GM12878 (cell line): Measurements from ENCODE around the gene USP46.

Experiments
- BHLHE40 ChIP-seq, 2 experiments: fragments of 450-650 bp in 1 of 2; IDR thresholded peaks; 2 replicates each; pipeline ENCODE4 v1.6.1; 2011 to 2017; ENCODE audit warnings: low read depth in 2 of 2, borderline replicate concordance in 1 of 2, improper control_type of control experiment in 1 of 2, low read length in 1 of 2, mild to moderate bottlenecking in 1 of 2
- CREM ChIP-seq: IDR thresholded peaks from 2 replicates; pipeline ENCODE4 v1.6.1; 2014; ENCODE audit warnings: antibody characterized with exemption, low read depth
- CTCF ChIP-seq, 3 experiments: IDR thresholded peaks in 2 of 3; conservative IDR thresholded peaks in 1 of 3; 2 replicates each; pipeline ENCODE4 v1.5.1; 2011; ENCODE audit warnings: low read depth in 3 of 3, low read length in 3 of 3, mild to moderate bottlenecking in 3 of 3, control low read depth in 2 of 3, moderate library complexity in 2 of 3, inconsistent platforms in 1 of 3, mixed read lengths in 1 of 3; ENCODE audit not compliant: control insufficient read depth in 2 of 3, insufficient read depth in 1 of 3; ENCODE audit errors: extremely low read depth in 1 of 3
- EED ChIP-seq: sonication (generic); IDR thresholded peaks from 2 replicates; pipeline ENCODE4 v1.6.1; 2016; ENCODE audit warnings: antibody characterized with exemption, low read depth
- EP300 ChIP-seq, 2 experiments: fragments of 150-350 bp in 1 of 2; IDR thresholded peaks; 2 replicates each; pipeline ENCODE4 v1.6.1; 2011 to 2012; ENCODE audit warnings: low read depth in 2 of 2, low read length in 2 of 2, borderline replicate concordance in 1 of 2, improper control_type of control experiment in 1 of 2, inconsistent platforms in 1 of 2; ENCODE audit not compliant: control insufficient read depth in 1 of 2
- EZH2 ChIP-seq: IDR thresholded peaks from 2 replicates; pipeline ENCODE4 v1.6.1; 2012; ENCODE audit warnings: low read depth, mild to moderate bottlenecking, control low read depth, inconsistent platforms, low read length, borderline replicate concordance; ENCODE audit not compliant: control insufficient read depth
- HDAC6 ChIP-seq: fragments of 200-600 bp; sonication (generic); IDR thresholded peaks from one replicate; pipeline ENCODE4 v1.8.0; 2017; ENCODE audit warnings: antibody characterized with exemption; ENCODE audit not compliant: unreplicated experiment
- POLR2A ChIP-seq: IDR thresholded peaks from 2 replicates; pipeline ENCODE4 v1.6.1; 2011; ENCODE audit warnings: low read depth, mild to moderate bottlenecking, low read length
- RFX5 ChIP-seq: IDR thresholded peaks from 2 replicates; pipeline ENCODE4 v1.6.1; 2011; ENCODE audit warnings: low read depth, low read length, improper control_type of control experiment
- SMARCA5 ChIP-seq: fragments of 450-650 bp; IDR thresholded peaks from 2 replicates; pipeline ENCODE4 v1.6.1; 2017; ENCODE audit warnings: mild to moderate bottlenecking
- SREBF1 ChIP-seq: IDR thresholded peaks from 2 replicates; pipeline ENCODE4 v1.6.1; 2012; ENCODE audit warnings: mild to moderate bottlenecking, low read length
- TARDBP ChIP-seq: IDR thresholded peaks from 2 replicates; pipeline ENCODE4 v1.6.1; 2016; ENCODE audit warnings: borderline replicate concordance
- TBL1XR1 ChIP-seq: IDR thresholded peaks from 2 replicates; pipeline ENCODE4 v1.6.1; 2012; ENCODE audit warnings: low read depth, low read length, improper control_type of control experiment
- YY1 ChIP-seq: IDR thresholded peaks from 2 replicates; pipeline ENCODE4 v1.6.1; 2011; ENCODE audit warnings: low read depth, mild to moderate bottlenecking, low read length

GRCh38 chr4:52676536-52676935, 17.4 kb upstream of the USP46 start:
- TF ChIP-seq BHLHE40 (IDR thresholded peaks at IDR 0.05; ENCODE audit: borderline replicate concordance in 1 of 2, low read depth in 2 of 2, low read length in 1 of 2), result no peak
- no peak for TF ChIP-seq RFX5
- TF ChIP-seq CTCF (IDR thresholded peaks at IDR 0.05 in 2 of 3, conservative IDR thresholded peaks at IDR 0.05 in 1 of 3; ENCODE audit: control insufficient read depth in 2 of 3, extremely low read depth in 1 of 3, insufficient read depth in 1 of 3, low read depth in 3 of 3, low read length in 3 of 3), result no peak
- no peak for TF ChIP-seq EP300 (IDR thresholded peaks at IDR 0.05; ENCODE audit: borderline replicate concordance in 1 of 2, control insufficient read depth in 1 of 2, low read depth in 2 of 2, low read length in 2 of 2)
- TF ChIP-seq YY1, result no peak
- TF ChIP-seq CREM, result no peak
- no peak for TF ChIP-seq SREBF1
- TF ChIP-seq SMARCA5, result no peak
- no peak for TF ChIP-seq EED
- TF ChIP-seq EZH2, result no peak
- no peak for TF ChIP-seq HDAC6
- no peak for TF ChIP-seq POLR2A
- no peak for TF ChIP-seq TARDBP
- TF ChIP-seq TBL1XR1, result no peak
